IPS-18a (cell line): ENCODE data around the gene F8A2.
"Not testable (repeated sequence)": the region's sequence is repeated elsewhere in the genome, so short reads cannot be mapped to it uniquely, and the experiment has no call there.

ENCODE experiments used
- H3K27ac ChIP-seq: one replicate; pipeline ENCODE4 v1.5.1; 2013; ENCODE audit warnings: low read length
- H3K27me3 ChIP-seq: one replicate; pipeline ENCODE4 v1.6.1; 2013; ENCODE audit warnings: mild to moderate bottlenecking, low read length; ENCODE audit not compliant: control insufficient read depth, insufficient read depth
- H3K36me3 ChIP-seq: one replicate; pipeline ENCODE4 v1.6.1; 2013; ENCODE audit warnings: low read depth, low read length; ENCODE audit not compliant: control insufficient read depth
- H3K4me1 ChIP-seq: one replicate; pipeline ENCODE4 v1.6.1; 2013; ENCODE audit warnings: low read depth, low read length; ENCODE audit not compliant: control insufficient read depth
- H3K4me3 ChIP-seq: one replicate; pipeline ENCODE4 v1.5.1; 2013; ENCODE audit warnings: low read length
- H3K9ac ChIP-seq: one replicate; pipeline ENCODE4 v1.6.1; 2013; ENCODE audit warnings: mild to moderate bottlenecking, low read length, moderate library complexity
- H3K9me3 ChIP-seq: one replicate; pipeline ENCODE4 v1.6.1; 2013; ENCODE audit warnings: low read depth, low read length; ENCODE audit not compliant: control insufficient read depth

The F8A2 gene

GRCh38 chrX:155394747-155395276 lies 12.9 kb downstream of the F8A2 start:
- H3K9me3 ChIP-seq: peaks cover 38% of the 10 kb centered on the region
- H3K4me1 ChIP-seq, H3K27me3 ChIP-seq, H3K27ac ChIP-seq, H3K36me3 ChIP-seq, H3K9ac ChIP-seq, H3K4me3 ChIP-seq: not testable (repeated sequence)

- H3K27me3 ChIP-seq: no peaks in the 10 kb centered on the region
Observed at GRCh38 chrX:155406429-155406828, 24.5 kb downstream of the F8A2 start.

GRCh38 chrX:155417769-155418168 lies 35.9 kb downstream of the F8A2 start:
- H3K4me1 ChIP-seq: no peaks in the 10 kb centered on the region
- H3K27me3 ChIP-seq: no peaks in the 10 kb centered on the region
- no peak overlapping the region for H3K27ac ChIP-seq
- no peak overlapping the region for H3K9ac ChIP-seq
- H3K9me3 ChIP-seq: peaks cover 34% of the 10 kb centered on the region
- H3K36me3 ChIP-seq: no peaks in the 10 kb centered on the region
- no peak overlapping the region for H3K4me3 ChIP-seq

More at GRCh38 chrX:155406429-155406828, 24.5 kb downstream of the F8A2 start:
- Histone ChIP-seq H3K36me3 (no peaks in the 10 kb centered on the region), H3K9ac (no peak overlapping the region), H3K9me3 (peaks cover 34% of the 10 kb centered on the region), H3K4me3 (no peak overlapping the region), H3K4me1 (no peaks in the 10 kb centered on the region), H3K27ac (no peak overlapping the region)
